Umbilical cord (tissue), 2 donors: ENCODE data around the gene TMEM132C. TPM values are rescaled to one million over a fixed set of nuclear protein-coding genes. Genes with fewer than 3 reads are reported as not detected.

Experiments
- DNase-seq: peaks from one replicate; pipeline ENCODE4 v3.0.0-alpha.2; 2015; ENCODE audit warnings: low spot score
- total RNA-seq: library from RNA; depleted of rRNA; stranded (reverse); fragments of >200 nt; gene quantifications from one replicate; pipeline ENCODE4 v1.2.3, GENCODE V29; 2014; ENCODE audit warnings: low replicate concordance; ENCODE audit not compliant: insufficient read depth

The TMEM132C gene
- total RNA-seq, 1 donor from 2014 or later: 4.1 TPM

DNA sequence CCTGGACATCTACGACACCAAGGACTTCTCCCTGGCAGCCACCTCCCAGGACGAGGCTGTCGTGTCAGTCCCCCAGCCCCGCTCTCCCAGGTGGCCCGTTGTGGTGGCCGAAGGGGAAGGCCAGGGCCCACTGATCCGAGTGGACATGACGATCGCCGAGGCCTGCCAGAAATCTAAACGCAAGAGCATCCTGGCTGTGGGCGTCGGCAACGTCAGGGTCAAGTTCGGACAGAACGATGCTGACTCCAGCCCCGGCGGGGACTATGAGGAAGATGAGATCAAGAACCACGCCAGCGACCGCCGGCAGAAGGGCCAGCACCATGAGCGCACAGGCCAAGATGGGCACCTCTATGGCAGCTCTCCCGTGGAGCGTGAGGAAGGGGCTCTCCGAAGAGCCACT lies 438.2 kb downstream of the TMEM132C start:
- DNase-seq: no peak

DNA sequence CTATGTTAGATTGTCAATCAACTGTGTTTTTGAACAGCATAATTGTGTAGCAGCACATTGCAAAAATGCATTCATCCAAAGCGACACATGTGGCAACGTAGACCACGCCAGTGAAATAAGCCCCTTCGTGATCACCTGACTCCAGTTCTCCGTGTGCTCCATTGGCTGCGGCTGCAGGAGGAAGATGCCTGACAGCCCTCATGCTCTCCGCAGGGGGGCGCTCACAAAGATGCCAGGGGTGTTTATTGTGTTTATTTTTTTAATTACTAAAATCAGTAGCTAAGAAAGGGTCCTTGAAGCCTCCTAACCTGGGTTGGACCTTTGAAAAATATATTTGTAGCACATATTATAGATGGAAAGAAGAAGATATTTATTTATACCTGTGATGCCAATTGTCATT lies 440.5 kb downstream of the TMEM132C start:
- no peak for DNase-seq

DNA sequence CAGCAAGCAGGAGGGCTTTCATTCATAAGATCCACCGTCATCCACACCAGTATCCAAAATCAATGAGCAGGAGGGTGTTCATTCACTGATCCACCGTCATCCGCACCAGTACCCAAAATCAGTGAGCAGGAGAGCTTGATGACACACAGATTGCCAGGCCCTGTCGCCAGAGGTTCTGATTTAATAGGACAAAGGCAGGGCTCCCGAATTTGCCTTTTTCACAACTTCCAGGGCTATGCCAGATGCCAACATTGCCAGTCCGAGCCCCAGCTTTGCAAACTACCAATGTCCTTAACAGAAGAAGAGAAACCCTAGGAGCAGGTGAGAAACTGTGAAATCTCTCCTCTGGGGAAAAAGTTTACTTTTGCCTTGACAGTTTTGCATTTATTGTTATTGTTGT lies 441.8 kb downstream of the TMEM132C start:
- DNase-seq: no peak

DNA sequence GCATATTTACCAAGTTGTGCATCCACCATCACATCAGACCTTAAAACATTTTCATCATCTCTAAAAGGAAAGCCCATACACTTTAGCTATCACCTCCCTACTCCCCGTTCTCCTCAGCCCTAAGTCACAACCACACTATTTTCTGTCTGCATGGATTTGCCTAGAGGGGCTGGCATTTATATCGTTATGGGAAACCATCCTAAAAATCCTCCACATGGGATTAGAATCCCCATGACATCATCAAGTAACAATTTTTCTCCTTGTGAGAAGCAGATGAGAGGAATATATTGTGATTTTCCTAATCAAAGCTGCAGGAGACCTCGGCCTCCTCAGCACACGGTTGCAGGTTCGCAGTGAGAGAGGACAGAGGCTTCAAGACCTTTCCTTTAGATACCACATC lies 442.7 kb downstream of the TMEM132C start:
- DNase-seq: peak; percentile 2

DNA sequence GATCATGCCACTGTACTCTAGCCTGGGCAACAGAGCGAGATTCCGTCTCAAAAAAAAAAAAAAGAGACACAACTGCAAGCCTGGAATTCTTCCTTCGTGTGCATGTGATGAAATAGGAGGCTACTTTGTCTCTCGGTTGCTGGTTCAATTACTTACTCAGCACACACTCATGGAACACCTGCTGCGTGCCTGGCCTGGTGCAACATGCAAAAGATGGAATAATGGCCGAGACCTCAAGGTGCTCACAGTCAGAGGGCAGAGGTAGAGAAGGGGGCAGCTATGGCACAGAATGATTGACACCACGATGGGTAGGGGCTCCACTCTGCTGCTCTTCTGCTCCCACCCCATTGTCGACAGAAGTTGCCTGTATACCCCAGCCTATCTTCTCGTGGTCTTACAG lies 444.5 kb downstream of the TMEM132C start:
- no peak for DNase-seq

DNA sequence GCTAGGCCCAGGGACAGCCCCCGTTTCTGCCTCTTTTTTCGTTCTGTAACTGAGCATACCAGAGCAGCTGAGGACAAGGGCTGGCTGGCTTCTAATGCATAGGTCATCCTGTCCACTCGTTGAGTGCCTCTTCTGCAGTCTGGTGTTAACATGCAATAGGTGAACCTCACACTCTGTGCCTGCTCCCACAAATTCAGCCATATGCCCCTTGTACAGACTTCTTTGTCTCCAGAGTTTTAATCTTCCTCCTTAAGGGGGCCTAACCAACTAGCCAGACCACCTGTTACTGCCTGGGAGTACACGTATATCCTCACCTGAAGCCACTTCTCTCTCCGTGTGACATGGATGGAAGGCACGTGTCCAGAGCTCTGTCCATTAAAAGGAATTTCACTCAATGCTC lies 445.7 kb downstream of the TMEM132C start:
- no peak for DNase-seq

DNA sequence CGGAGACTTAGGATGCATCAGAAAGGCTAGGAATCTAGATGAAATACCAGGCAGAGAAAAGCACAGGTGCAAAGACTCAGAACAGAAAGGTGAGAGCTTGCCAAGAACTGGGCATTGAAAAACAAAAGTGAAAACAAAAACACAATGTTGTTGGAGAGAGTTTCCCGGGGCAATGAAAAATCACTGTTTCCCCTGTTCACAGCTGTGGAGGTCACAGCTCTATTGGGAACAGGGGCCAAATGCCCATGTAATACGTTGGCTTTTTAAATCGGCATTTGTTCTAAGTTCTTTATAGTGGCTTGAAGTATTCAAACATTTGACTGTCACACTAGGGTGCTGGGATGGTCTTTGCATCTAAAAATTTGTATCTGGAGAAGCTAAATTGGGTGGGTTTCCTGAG lies 448.5 kb downstream of the TMEM132C start:
- no peak for DNase-seq

DNA sequence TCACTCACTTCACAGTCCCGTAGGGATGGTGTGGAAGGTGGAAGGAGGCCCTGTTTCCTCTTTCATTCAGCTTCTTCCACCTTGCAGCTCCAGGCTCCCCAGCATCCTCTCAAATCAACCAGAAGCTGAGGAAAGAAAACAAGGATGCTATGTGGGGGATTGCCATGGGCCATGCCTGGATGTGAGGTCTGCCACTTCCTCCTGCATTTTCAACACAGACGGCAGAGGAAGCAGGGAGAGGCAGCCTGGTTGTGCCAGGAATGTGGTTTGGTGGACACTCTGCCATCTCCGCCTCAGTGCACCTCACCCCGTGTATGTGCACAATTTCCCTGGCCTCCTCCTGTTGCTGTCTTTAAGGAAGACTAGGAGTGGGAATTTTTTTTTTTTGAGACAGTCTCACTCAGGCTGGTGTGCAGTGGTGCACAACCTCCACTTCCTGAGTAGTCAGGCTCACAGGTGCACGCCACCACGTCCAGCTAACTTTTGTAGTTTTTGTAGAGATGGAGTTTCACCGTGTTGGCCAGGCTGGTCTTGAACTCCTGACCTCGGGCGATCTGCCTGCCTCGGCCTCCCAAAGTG lies 457.6 kb downstream of the TMEM132C start:
- no peak for DNase-seq

DNA sequence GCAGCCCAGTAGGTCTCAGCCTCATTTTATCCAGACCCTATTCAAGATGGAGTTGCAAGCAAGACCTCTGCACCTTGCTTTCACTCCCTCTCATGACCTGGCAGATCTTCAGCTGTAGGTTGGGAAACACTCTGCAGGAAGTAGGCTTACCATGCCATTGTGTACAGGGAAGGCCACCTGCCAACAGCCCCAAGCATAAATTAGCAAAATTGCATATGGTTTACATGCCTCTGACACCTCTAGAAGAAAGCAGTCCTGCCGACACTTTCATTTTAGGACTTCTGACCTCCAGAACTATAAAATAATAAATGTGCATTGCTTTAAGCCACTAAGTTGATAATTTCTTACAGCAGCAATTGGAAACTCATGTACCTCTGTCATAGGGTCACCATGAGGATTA lies 459.9 kb downstream of the TMEM132C start:
- no peak for DNase-seq

DNA sequence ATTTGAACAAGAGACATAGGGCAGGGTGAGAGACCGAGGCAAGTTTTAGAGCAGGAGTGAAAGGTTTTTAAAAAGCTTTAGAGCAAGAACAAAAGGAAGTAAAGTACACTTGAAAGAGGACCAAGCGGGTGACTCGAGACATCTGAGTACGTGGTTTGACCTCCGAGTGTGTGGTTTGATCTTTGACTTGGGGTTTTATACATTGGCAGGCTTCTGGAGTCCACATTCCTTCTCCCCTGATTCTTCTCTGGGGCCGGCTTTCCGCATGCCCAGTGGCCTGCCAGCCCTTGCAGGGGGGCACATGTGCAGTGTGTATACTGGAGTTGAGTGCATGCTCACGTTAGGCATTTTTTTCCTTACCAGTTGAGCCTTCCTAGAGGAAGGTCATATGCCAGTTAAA lies 460.5 kb downstream of the TMEM132C start:
- DNase-seq: no peak

DNA sequence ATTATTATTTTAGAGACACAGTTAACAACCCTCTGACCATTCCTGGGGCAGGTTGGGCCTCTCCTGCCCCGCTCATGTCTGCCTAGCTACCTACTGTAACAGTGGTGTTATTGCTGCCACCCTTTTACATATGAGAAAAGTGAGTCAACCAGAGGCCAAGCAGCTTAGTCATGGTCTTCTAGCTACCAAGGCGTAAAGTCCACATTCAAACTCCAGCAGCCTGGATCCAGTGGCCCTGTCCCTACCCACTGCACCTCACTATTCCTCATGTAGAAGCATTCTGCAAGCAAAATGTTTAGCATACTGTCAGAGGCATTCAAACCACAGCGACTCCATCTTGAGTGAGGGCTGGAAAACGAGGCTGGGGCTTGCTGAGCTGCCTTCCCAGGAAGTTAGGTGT lies 461.0 kb downstream of the TMEM132C start:
- no peak for DNase-seq

DNA sequence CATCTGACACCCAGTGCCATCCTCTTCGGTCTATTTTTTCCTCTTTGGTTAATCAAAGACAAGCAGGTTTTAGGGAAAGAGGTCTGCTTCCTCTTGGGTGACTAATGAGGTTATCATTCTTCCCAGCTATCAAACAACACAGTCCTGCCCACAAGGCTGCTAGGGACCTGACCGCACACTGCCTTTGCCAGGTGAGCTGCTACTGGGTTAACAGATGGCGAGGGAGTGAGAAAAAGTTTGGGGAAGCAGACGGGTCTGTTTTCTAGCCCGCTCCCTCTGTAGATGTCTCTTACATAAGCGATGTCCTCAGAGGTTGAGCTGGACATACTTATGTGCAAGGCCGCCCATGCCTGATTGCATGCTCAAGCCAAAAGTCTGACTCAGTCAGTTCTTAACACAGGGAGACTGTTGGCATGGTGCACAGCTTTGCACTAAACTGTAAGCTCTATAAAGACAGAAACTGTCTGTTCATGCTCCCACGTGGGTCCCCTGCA lies 462.7 kb downstream of the TMEM132C start:
- peak; percentile 93 for DNase-seq

DNA sequence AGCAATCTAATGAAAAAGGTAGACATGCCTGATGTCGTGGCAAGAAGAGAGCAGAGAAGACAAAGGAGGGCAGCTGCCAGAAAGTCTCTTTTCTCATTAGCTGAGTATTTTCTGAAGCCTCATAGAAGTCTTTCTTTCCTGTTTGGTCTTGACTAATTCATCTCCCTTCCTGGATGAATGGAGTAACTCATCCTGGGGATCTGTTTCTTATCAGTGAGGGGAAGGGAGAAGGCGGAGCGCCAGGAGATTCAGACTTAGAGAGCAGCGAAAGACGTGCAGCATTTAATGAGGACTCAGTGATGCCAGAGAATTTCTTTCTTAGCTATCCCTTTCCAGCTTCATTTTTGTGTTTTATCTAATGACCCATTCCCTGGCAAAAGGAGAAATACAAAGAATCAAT lies 467.4 kb downstream of the TMEM132C start:
- DNase-seq: peak; percentile 93

DNA sequence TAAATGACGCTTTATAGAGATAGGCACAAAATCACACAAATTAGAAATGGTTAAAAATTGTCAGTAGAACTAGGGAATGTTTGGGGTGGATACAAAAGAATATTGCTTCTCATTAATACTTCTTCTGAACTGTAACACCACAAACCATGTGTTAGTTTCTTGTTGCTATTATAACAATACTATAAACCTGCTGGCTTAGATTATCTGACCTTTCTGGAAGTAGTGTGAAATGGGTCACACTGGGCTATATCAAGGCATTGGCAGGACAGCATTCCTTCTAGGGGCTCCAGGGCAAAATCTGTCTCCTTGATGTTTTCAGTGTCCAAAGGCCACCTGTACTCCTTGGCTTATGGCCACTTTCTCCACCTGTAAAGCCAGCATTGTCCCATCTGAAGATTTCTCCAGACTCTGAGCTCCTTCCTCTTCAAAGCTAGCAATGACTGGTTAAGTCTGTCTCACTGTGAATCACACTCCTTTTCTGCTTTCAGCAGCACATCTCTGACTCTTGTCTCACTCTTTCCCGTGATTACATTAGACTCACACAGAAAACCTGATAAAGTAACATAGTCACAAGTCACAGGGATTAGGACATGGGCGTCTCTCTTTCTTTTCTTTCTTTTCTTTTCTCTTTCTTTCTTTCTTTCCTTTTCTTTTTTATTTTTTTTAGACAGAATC lies 470.5 kb downstream of the TMEM132C start:
- no peak for DNase-seq

DNA sequence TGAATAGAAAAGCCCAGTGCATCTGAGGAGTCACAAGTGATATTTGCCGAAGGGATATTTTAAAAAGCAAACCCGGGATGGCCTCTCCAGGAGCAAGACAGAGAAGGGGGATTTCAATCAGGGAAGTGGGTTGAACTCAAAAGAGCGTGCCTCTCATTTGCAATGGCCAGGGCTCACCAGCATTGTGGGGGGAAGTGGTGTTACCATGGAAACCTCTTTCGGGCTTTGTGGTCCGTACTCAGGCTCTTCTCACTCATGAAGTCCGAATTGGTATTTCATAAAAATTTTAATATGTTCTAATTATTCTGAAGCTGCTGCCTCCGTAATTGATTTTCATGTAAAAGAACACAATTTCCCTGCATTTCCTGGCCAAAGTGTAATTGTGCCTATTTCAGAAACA lies 476.9 kb downstream of the TMEM132C start:
- no peak for DNase-seq

DNA sequence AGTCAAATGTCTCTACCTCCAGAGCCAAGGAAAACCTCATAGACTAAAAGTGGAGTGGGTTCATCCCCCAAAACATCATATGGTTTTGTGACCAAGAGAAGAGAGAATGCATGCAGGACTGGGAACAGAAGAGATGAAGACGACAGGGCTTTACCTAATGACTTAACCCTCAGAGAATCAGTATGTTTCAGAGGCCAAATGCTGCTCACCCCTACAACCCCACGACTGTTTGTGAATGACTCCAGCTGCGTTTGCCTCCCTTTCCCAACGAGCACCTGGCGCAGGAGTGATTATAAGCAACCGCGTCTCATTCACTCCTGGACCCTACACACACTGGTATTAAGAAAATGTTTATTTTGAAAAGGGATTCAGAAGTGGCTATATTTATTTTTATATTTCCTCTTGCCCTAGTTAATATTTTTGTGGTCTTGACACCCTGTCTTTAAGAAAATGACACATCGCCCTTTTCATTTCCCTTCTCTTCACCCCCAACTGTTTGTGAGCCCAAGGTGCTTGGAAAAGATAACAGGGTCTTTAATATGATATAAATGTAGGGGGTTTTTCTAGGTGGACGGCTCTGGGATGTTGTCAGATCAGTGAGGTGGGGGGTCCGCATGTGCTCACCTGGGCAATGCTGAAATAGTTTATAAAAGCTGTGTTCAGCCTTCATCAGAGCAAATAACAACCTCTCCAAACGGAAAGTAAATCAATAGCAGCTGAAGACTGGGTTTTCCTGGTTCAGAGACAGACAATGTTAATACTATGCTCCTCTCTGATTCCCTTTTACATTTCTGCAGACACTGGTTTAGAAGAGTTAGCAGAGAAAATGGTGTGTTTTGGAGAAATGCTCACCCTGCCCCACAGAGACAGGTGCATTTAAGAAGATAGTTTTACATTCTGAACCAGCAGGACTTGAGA lies 479.1 kb downstream of the TMEM132C start:
- DNase-seq: no peak

DNA sequence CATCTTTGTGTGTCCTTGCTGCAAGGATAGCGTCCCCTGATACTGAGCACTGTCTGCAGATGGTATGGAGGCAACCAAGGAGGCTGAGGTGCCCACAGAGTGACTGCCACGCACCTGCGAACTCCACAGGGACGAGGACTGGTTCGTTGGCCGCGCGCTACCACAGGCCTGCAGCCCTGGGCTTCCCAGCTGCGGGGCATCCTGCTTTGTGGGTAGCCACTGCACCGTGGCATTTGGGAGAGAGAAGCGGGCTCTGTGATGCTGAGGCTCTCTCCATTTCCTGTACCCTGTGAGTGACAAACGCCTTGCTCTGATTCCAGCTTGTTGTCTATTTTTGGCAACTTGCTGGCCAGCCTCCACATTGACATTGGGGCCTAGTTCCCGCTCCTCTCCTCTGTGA lies 480.5 kb downstream of the TMEM132C start:
- DNase-seq: no peak

DNA sequence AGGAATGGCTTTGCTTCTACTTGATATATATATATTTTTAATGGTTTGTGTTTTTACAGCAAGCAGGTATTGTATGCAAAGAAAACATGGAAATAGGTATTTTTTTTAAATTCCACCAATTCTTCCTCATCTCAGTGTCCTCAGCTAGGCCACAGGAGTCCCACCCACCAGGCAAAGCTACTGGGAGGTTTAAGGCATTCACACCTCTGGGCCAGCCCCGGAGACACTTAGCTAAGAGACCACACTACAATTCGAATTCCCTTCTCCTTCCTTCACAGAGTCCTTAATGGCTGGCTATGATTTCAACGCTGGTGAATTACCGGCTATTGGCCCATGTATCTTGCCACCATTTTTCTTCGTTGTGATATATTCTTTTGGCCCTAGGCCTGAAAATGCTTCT lies 485.4 kb downstream of the TMEM132C start:
- DNase-seq: no peak

DNA sequence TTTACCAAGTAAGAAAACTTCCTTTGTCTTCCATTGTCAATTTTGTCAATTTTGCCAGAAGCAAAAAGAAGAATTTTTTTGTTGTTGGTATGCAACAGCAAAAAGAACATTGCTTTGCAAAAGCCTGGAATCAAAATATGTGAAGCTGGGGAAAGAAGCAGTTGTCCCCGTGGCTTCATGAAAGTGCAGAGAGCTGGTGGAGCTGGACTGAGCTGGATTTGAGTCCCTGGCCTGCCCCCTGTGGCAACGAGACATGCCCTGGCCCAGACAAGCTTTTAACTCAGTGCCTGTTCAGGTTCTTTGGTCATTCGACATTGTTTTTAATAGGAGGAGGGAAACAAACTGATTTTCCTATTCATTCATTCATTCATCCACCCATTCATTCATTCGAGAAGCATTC lies 486.5 kb downstream of the TMEM132C start:
- DNase-seq: no peak

DNA sequence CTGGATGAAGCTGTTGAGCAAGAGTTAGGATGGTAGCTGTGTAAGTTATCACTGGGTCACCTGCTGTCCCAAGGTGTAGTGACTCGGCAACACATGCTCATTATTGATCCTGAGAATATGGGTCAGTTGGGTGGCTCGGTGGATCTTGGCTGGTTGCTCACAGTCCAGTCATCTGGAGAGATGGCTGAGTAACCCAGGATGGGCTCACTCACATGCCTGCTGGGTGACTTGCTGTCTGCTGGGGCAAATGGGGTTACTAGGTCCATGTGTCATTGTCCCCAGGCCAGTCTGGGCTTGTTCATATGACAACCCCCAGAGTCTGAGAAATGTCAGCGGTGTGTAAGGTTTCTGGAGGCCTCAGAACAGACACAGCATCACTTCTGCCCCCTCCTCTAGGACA lies 487.3 kb downstream of the TMEM132C start:
- DNase-seq: no peak

DNA sequence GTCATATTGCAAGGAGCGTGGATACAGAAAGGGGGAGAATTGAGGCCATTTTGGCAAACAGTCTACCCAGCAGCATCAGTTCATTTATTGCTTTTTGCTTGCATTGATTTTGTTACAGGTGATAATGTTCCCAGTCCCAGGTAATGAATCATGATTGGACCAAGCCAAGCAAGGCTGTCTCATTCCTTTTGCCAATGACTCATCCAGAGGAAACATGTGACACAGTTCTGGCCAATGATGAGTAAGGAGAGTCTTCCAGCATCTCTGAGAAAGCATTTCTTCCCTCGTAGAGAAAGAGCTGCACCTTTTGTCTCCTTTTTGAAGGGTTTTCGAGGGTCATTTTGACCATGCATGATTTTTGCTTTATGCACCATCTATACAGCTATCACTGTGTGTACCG lies 488.6 kb downstream of the TMEM132C start:
- no peak for DNase-seq
